Ureter (tissue), 1 donor: ENCODE data around the gene ABCC1. TPM values are rescaled to one million over a fixed set of nuclear protein-coding genes. Genes with fewer than 3 reads are reported as not detected.
"Not testable (repeated sequence)": the region's sequence is repeated elsewhere in the genome, so short reads cannot be mapped to it uniquely, and the experiment has no call there.

ENCODE experiments used
- DNase-seq: peaks from one replicate; pipeline ENCODE4 v3.0.0-alpha.2; 2020; ENCODE audit warnings: low spot score
- total RNA-seq: library from RNA; stranded (reverse); gene quantifications from one replicate; pipeline ENCODE4 v1.2.4, GENCODE V29; 2023
- donor health status: DM: yes; HTN: yes; CAD: no.

The ABCC1 gene
- total RNA-seq, 1 donor from 2014 or later = 46.9 TPM

DNA sequence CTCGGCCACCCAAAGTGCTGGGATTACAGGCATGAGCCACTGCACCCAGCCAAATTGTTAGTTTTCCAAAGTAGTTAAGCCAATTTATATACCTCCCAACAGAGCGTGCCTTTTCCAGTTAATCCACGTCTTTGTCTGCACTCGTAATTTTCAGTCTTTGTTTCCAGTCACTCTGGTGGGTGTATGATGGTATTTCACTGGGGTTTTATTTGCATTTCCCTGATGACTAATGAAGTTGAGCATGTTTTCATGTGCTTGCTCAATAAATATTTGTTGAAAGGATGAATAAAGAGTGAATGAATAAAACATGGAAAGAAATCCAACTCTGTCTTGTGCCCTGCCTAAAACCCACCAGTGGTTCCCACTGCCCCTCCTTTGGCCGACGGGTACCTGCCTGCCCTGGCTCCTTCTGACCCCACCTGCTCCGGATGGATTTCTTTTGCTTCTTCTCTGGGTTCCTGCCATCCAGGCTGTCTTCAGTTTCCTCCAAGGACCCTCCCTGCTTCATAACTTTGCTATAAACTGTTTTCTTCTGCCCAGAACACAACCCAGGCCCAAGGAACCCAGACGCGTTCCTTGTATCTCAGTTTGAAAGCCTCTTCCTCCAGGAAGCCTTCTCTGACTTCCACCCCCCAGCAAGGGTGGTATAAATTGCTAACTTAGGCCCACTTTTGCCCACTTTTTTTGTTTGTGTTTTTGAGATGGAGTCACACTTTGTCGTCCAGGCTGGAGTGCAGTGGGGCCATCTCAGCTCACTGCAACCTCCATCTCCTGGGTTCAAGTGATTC is 3.0 kb upstream of the ABCC1 start:
- DNase-seq = no peak

- no peak for DNase-seq
Observed at GRCh38 chr16:15947983-15948509, 1.4 kb upstream of the ABCC1 start.

DNA sequence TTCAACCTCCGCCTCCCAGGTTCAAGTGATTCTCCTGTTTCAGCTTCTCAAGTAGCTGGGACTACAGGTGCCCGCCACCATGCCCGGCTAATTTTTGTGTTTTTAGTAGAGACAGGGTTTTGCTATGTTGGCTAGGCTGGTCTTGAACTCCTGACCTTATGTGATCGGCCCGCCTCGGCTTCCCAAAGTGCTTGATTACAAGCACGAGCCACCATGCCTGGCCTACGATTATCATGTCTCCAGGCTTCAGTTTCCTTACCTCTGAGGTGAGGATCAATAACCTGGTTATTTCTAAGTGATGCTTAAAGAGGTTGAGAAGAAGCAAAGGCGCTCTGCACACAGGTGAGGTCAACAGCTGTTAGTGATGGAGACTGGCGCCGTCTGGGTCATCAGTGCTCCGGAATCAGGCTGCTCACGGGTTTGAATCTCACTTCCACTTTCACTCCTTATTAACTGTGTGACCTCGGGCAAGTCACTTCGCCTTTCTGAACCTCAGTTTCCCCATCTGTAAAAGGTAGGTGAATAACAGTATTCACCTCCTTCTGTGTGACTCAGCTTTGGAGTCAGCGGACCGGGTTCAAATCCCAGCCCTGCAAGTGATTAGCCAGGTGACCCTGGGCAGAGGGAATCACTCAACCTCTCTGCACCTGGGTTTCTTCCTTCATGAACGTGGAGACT is 745 bp upstream of the ABCC1 start:
- no peak for DNase-seq

DNA sequence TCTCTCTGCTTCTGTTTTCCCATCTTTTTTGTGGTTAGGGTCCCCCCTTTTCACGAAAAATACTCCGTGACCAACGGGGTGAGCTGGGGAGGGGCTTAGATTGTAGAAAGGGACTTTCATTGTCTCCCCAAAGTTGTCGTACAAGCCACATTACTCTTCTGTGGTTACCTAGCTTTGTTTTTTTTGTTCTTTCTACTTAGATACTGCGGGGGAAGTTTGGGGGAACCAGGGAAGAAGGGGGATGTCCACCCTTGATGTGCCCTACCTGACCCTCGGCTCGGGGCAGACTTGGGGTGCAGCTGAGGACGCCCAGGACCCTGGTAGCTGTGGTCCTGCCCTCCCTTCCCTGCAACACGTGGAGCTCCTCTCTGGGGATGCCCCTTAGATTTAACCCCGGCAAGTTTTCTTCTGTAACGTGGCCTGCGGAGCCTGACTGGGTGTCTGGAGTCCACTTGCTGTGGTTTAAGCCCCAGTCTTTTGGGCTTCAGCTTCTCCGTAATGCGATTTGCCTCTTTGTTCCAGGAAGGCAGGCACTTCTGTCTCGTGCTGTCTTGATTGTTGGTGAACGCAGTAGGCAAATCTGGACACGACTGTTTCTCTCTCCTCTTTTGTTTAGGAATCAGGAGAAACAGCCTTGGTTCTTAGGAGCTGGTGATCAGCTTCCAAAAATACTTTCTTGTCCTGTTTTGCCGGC is 892 bp downstream of the ABCC1 start:
- no peak for DNase-seq

DNA sequence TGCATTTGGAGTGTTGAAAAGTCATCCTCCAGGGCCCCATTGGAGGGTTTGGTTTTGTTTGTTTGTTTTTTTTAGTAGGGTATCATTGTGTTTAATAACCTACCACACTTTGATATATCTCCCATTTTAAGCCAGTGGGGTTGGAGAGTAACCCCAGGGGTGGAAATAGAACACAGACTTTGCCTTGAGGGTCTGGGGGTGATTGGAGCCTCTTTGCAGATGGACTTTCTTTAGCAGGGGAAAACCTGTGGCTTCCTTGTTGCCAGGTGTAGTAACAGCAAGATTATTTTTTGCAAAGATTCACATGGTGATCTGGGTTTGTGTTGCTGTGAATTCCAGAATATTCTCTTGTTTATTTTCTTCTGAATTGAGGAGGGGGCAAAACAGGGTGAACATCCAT is 1.5 kb downstream of the ABCC1 start:
- DNase-seq = no peak

GRCh38 chr16:15951852-15952251 is 2.4 kb downstream of the ABCC1 start:
- no peak for DNase-seq

DNA sequence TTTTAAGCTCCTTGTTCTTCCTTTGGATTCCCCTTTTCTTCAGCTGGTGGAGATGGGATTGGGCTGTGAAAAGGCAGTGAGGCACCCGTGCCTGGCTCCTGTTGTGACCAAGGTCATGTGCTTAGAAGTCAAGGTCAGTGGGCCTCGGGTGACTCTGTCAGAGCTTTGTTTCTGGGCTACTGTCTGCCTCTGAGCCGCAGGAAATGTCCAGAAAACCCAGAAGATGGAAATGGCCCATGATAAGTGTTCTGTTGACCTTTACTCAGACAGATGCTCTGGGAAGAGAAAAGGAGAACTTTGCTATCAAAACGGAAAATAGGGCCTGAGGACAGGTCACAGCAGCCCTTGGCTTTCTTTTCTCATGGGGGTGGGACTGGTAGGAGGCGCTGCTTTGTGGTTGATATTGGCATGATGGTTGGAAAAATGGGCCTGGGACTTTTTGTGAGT is 2.9 kb downstream of the ABCC1 start:
- no peak for DNase-seq

GRCh38 chr16:15953477-15953876 is 4.1 kb downstream of the ABCC1 start:
- no peak for DNase-seq

DNA sequence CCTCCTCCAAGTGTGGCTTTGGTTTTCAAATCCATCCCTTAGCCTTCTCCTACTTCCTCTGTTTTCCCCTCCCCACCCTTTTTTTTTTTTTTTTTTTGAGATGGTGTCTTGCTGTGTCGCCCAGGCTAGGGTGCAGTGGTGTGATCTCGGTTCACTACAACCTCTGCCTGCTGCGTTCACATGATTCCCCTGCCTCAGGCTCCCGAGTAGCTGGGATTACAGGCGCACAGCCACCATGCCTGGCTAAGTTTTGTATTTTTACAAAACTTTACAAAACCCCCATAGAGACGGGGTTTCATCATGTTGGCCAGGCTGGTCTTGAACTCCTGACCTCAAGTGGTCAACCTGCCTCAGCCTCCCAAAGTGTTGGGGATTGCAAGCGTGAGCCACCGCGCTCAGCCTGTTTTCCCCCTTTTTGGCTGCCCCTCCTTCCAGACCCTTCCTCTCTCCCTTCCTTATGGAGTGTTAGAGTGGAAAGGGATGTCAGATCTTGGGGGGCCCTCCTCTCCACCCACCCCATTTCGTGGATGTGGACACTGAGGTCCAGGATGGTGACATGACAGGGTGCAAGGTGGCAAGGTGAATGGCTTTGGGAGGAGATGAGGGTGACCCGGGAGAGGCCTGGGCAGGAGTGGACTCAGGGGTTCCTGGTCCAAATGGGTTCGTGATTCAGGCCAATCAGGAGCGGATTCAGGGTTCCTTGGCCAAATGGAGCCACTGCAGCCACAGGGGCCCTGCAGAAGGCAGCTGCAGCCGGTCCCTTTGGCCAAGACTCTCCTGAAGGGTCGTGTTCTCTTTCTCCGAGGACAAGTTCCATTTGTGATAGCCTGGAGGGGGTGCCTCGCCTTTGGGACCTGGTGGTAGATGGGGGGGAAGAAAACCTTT is 4.8 kb downstream of the ABCC1 start:
- no peak for DNase-seq

- DNase-seq = no peak
Observed at GRCh38 chr16:15954814-15955151, 5.4 kb downstream of the ABCC1 start.

DNA sequence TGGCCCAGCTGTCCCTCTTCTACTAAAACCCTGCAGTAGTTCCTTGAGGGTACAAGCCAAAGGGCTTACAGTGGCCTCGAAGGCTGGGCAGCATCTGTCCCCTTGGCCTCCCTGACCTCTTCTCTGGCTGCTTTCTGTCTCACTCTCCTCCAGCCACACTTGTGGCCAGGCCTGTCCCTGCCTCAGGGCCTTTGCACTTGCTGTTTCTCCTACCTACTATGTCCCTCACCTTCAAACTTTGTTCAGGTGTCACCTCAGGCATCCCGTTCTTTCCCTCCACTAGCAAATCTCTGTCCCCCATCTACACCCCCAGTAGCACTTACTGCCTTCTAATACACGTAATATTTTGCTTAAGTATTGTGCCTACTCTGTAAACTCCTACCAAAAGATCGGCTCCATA is 6.0 kb downstream of the ABCC1 start:
- no peak for DNase-seq

- not testable (repeated sequence) for DNase-seq
Observed at GRCh38 chr16:15956106-15956505, 6.7 kb downstream of the ABCC1 start.

- DNase-seq = no peak
Observed at GRCh38 chr16:15958703-15959348, 9.4 kb downstream of the ABCC1 start.

GRCh38 chr16:15960124-15960971 is 10.9 kb downstream of the ABCC1 start:
- DNase-seq = no peak

DNA sequence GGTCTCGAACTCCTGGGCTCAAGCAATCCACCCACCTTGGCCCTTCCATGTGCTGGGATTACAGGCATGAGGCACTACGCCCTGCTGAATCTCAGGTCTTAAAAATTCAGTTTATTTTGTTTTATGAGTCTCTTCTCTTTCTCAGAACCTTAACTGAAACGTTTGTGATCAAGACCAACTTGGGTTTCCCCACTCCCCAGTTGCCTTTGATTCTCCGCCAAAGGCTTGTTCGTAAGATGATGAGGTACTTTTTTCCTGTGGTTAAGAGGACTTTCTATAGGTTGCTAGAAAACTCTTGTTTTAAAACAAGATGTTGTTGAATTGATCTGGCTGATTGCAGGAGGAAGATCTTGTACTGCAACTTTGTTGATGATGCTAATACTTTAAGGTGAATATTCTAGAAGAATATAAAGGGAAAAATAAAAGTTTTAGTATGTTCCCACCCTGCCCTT is 11.7 kb downstream of the ABCC1 start:
- no peak for DNase-seq

- no peak for DNase-seq
Observed at GRCh38 chr16:15961571-15962090, 12.2 kb downstream of the ABCC1 start.

GRCh38 chr16:15963307-15963910 is 14.0 kb downstream of the ABCC1 start:
- DNase-seq = no peak

DNA sequence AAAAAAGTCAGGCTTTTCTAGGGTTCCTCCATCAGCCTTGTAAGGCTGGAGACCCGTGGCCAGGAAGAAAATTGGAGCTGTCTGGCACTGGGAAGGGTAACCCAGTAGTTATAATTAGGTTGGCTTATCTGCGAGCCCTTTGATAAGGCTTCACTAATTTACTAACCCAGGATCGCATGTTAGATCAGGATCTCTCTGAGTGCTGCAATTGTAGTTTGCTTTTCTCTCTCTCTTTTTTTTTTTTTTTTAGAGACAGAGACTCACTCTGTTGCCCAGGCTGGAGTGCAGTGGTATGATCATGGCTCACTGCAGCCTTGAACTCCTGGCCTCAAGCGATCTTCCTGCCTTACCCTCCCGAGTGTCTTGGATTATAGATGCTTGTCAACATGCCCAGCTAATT is 17.0 kb downstream of the ABCC1 start:
- DNase-seq = no peak

GRCh38 chr16:15966836-15967546 is 17.6 kb downstream of the ABCC1 start:
- DNase-seq = no peak
